Kidney tubule cell (primary cell): Measurements from ENCODE around the gene LRCH4.
"Not testable (repeated sequence)": the region's sequence is repeated elsewhere in the genome, so short reads cannot be mapped to it uniquely, and the experiment has no call there.

Source experiments
- DNase-seq: peaks from one replicate; pipeline ENCODE4 v3.0.0-alpha.2; 2018; ENCODE audit warnings: low spot score

The LRCH4 gene

DNA sequence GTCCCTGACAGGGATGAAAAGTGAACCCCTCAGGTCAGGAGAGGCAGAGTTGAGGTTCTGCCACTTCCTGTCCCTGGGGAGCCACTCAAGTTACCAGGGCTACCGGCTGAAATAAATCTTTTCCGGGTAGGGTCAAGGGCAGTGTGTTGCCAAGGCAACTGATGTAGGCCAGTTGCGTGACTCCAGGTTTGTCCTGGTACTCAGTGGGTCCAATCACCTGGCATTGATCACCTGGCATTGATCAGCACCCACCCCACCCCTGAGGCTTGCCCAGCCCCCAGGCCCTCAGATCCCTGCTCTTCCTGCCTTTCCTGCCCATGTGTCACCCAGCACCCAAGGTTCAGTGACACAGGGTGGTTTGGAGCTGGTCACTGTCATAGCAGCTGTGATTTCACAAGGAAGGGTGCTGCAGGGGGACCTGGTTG, 18.2 kb downstream of the LRCH4 start:
- no peak for DNase-seq

DNA sequence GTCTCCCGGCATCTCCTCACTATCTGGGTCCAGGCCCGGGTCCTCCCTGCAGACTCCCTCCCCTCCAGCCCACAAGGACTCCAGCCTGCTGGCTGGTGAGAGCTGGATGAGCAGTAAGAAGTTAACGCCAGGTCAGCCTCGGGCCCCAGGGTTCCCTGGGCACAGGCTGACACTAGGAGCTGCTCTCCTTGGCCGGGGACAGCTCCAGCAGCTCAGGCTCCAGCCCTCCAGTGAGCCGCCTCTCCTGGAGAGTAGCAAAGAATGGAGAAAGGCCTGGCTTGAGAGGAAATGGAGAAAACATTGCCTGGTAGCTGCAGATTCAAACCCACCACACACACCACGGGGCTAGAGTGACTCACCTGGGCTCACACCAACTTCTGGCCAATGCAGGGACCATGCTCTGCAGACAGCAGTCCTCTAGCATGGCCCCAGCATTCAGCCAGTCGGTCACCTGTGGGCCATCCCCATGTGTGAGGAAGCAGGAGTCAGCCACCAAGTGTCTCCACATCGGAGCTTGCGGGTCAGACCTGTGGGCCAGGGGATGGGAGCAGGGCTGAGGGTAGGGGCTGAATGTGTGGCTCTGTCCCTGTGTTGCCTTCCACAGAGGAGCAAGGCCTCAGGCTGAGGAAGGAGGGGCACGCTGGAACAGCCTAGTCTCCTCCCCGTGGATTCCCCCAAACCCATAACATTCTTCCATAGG, 18.7 kb downstream of the LRCH4 start:
- DNase-seq = no peak

DNA sequence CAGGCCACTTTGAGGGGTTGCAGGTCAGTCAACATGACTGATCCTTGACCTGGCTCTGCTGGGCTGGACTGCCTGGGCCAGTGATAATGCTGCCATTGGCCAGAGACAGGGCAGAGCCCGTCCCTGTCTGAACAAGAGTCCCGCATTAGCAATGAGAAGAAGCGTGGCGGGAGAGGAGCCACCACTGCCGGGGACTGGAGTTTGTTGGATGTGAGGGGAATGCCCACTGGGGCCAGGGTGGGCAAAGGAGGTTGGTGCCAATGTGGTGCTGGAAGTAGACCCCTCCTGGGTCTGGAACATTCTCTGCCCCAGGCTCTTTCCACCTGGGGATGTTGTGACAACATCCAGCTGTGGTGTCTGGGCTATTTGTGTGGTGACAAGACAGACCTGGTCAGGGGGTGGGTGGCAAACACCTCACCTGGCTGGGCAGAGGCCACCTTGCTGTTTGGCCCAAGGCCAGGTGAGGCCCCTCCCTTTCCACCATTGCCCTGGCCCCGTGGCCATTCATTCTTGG, 19.9 kb downstream of the LRCH4 start:
- DNase-seq = no peak

DNA sequence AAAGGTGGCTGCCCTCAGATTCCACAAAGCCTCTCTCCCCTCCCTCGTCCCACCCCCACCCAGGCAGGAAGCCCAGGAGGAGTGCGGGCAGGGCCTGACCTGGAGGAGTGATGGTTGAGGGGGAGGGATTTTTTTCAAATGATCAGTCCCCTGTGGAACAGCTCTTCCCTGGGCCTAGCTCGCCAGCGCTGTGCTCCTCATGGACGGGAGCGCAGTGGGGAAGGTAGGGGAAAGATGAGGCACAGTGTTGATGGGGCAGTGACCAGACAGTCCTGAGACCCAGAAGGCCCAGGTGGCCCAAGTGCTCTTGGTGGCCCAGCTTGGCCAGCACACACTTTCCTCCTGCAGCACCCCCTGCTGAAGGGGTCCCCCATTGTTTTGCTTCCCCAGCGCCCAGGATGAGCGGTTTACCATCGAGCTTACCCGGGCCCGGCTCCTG, 20.8 kb downstream of the LRCH4 start:
- no peak for DNase-seq

DNA sequence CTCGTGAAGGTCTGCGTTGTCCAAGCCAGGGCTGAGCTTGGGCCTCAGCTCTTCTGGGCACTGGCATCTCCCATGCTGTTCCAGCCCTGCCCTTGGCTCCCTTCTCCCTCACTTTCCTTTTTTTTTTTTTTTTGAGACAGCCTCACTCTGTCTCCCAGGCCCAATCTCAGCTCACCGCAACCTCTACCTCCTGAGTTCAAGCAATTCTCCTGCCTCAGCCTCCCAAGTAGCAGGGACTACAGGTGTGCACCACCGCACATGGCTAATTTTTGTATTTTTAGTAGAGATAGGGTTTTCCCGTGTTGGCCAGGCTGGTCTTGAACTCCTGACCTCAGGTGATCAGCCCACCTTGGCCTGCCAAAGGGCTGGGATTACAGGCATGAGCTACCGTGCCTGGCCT, 21.5 kb downstream of the LRCH4 start:
- DNase-seq = not testable (repeated sequence)

DNA sequence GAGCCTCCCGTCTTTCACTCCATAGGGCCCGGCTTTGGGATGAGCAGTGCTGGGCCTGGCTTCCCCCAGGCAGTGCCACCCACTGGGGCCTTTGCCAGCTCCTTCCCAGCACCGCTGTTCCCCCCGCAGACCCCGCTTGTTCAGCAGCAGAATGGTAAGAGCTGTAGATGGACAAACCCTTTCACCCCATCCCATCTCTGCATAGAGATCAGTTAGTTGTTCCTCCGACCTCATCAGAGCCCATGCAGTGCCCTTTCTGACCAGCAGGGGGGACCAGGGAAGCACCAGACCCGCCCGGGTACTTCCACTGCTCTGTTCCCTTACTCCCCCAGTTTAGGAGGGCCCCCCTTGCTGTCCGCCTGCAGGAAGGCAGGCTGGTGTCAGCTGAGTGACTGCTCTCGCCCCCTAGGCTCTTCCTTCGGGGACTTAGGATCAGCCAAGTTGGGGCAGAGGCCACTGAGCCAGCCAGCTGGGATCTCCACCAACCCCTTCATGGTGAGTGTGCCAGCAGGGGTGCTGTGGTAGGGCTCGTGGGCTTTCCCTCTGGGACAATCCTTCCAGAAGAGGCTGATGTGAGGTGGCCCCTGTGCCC, 22.0 kb downstream of the LRCH4 start:
- DNase-seq = peak; percentile 58

DNA sequence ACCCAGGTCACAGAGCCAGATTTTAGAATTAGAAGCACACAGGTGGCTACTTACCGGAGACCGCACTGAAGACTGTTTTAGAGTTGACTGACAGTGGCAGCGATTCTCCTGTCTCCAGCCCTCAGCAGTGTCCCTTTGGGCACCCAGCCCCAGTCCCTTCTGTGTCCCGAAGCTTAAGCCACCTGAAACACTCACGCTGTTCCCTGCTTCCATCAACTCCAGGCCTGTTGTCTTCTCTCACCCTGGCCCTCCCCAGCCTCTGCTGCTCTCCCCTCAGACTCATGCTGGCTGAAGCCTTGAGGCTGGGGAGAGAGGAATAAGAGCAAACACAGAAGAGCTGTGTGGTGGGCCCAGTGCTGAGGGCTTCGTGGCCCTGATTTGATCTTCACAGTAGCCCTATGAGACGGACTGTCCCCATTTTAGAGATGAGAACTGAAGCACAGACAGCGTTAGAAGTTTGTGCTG, 22.8 kb downstream of the LRCH4 start:
- DNase-seq = no peak

DNA sequence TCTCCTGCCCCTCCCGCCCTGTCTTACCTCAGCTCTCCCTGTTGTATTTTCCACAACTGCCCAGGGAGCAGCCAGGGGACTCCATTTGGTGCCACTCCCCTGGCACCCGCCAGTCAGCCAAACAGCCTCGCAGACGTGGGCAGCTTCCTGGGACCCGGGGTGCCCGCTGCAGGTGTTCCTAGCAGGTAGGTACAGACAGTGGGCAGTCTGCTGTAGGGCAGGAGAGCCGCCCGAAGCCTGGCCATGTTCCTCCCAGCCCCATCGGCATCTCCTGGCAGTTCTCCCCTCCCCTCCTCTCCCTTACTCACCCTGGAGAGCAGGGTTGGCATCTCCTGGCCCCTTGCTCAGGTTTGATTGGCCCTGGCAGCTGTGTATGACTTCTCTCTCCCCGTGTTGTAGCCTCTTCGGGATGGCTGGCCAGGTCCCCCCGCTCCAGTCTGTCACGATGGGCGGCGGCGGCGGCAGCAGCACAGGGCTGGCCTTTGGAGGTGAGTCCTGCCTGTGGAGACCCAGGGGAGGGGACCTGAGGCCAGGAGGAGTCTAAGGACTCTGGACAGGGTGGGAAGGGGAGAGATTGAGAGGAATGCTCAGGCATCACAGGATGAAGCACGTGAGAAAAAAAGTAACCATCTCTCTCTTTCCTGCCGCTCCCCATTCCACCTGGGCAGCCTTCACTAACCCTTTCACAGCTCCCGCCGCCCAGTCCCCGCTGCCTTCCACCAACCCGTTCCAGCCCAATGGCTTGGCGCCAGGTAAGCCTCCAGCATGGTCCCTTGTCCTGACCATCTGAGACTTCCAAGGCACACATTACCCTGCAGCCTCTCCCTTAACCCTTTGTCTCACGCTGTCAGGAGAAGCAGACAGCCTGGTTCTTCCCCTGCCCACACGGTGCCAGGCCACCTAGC, 23.5 kb downstream of the LRCH4 start:
- no peak for DNase-seq

DNA sequence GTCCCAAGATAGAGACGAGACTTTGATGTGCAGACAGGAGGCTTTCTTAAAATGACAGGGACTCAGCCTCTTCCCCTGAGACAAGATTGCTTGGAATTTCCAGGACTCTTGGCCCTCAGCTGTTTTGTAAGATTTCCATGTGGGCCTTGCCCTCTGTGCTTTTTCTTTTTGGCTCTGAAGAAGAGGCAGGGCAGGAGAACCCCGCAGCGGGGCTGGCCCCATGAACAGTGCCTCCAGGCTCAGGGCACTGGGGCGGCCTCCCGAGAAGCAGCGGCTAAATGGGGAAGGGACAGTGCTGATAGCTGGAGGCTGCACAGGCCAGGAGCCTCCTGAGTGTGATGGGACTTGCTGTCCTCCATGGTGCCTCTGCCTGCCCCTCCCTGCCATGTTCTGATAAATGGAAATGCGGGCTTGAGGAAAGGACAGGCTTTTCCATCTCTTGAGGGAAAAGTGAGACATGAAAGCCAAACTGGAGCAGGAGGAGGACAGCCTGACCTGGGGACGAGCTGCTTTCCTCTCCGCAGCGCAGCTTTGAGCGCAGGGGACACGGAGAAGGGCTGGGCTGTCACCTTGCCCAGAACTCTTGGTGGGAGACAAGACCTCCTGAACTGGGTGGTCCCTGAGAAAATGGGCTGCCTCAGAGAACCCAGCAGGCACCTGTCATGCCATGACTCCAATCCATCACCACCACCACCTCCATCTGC, 24.3 kb downstream of the LRCH4 start:
- no peak for DNase-seq

DNA sequence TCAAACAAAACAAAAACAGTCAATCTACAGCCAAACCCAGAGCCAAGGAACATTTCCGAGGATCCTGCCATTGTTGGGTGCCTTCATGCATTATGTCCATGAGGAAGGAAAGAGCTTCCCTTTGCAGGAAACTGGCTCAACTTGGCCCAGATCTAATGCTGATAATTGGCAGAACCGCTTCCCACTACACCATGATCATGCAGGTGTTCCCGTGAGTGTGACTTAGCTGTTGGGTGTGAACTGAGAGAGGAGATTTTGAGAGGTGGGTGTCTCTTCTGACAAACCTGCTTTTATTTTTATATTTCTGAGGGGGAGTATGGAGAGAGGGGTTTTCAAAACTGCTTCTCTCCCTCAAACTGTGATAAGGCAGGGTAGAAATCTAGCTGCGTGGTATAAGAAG, 26.8 kb downstream of the LRCH4 start:
- no peak for DNase-seq

DNA sequence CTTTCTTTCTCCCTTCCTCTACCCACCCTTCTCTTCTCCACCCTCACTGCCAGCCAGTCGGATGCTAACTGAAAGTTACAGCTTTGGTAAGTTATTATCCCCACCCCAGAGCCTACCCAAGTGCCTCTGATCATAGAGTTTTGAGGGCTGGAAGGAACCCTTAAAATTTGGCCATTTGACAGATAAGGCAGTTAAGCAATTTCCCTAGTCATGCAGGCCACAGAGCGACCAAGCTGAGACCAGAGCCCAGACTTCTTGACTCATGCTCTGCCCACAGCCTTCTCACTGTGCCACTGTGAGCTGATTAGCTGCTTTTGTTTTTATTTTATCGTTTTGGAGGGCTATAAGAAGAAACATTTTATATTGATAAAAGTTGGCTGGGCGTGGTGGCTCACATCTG, 29.4 kb downstream of the LRCH4 start:
- no peak for DNase-seq

DNA sequence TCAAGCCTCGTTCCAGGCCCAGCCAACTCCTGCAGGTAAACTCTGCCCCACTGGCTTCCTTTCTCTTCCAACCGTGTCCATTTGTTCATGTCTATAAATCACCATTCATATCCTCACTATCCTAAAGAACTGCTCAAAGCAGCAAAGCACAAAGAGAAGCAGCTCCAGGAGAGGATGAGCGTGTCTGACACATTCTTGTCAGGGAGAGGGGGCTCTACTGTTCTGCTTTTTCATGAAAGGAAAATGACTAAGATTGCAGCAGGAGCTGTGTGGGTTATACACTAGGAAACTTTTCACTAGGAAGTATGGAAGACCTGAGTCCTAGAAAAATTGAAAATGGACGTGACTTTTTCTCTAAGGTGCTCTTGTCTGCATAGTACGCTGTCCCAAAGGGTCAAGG, 30.2 kb downstream of the LRCH4 start:
- DNase-seq = no peak

DNA sequence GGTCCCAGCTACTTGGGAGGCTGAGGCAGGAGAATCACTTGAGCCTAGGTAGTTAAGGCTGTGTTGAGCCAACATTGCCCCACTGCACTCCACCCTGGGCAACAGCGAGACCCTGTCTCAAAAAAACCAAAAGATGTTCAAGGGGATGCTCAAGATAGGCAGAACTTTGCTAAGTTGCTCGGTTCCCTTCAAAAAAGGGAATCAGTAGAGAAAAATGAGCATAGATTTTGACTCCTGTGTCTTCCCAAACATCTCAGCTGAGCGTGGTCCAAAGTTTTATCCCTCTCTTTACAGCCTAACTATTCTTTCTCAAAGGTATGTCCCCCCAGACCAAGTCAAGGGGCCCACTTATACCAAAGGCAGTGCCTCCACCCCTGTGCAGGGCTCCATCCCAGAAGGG, 32.9 kb downstream of the LRCH4 start:
- no peak for DNase-seq

DNA sequence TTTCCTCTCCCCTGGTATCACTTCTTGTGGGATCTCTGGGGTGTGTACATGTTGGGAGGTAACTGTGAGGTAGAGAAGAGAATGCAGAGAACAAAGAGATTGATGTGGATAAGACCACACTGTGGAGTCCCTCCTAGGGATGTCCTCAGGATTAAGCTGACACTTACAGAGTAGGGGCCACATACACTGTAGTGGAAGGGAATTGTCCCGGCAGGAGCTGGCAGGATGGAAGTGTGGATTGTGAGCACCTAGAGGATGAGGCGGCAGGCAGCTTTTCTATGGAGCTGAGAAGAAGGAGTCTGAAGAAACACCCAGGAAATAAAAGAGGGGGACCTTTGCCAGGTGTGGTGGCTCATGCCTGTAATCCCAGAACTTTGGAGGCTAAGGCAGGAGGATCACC, 33.4 kb downstream of the LRCH4 start:
- DNase-seq = no peak

DNA sequence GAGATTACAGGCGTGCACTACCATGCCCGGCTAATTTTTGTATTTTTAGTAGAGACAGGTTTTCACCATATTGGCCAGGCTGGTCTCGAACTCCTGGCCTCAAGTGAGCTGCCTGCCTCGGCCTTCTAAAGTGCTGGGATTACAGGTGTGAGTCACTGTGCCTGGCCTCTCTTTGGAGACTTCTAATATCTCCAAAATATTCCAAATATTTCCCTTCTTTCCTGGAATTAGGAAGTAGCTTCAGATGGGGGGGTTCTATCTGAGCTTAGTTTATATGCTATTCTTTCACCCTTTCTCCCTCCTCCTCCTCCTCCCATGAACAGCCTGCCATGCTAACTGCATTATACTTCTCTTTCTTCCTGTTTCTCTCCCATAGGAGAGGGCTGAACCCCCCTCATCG, 37.5 kb downstream of the LRCH4 start:
- not testable (repeated sequence) for DNase-seq

DNA sequence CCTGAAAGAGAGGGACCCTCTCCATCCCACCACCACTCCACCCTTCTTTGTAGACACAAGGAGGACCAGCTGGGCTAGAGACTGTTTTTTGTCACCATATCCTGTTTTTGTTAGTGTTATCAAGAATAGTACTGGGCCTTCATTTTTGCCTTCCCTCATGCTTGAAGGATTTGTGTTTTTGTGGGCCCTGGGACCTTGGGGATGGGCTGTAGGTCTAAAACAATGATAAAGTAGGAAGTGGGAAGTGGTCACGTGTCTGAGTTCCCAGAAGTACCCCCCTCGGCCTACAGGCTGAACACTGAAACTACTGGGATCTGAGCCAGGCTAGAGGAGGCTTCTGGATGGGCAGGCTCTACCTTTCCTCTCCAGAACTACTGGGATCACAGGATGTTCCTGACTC, 38.1 kb downstream of the LRCH4 start:
- peak; percentile 42 for DNase-seq

DNA sequence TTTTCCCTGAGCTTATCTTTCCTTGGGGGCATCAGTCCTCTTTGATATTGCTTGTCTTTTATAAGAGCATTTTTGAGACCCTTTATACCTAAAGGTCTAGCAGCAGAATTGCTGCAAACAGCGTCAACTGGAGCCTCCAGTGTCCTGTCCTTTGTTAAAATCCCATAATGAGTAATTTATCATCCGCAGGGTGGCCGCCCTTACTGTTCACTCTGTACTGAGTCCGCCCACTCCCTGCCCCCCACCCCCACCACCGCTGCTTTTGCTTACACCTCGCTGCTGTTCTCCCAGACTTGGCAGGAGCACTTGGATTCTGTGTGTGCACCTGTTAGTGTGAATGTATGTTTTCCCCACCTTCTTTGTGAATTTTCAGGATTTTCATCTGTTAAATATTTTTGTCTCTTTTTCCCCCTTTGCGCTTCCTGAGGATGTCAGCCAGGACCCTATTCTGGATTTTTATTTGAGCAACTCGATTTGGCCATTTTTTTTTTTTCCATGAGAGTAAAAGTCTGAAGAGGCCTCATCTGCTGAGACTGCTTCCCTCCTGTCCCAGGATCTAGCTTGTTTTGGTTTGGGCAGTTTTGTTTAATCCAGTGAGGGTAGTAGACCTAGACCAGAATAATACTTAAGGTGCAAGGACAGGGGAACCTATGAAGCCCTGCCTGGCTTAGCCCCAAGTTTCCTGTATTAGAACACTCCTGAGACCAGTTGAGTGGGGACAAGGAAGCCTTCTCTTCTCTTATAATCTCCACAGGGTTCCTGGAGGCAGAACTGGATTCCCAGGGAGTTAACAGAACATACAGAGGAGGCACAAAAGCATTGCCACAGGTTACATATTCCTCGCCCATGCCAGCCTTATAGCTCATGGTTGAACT, 38.8 kb downstream of the LRCH4 start:
- peak; percentile 23 for DNase-seq

DNA sequence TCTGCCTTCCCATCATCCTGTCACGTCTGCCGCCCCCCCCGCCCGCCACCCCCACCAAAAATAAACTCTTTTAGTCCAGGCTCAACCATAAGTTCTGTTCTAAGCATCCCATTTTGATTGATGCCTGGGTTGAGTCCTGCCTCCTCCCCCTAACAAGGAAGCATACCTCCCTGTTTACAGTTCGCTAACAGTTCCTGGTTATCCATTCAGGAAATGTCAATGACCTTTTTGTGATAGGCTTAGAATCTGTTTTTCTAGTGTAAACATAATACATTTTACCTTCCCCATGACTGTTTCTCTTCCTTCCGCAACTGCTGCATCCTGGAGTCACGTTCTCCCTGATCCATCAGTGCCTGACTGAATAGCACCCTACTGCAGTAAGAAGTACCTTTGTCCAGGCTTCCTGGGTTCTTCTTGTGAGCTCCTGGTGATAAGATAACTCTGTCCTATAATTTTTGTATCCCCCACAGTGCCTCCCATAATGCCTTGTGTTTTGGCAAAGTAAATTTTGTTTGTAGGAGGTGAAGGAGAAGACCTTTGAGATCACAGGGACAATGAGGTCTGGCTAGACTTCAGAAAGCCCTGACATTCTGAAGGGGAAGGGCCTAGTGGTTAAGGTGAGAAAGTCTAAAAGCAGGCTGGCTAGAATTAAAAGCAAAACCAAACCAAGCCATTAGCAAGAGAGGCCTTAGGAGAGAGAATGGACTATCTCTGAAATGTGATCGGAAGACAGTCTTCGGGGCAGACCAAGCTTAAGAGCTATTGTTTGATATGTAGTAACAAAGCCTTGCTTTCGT, 39.6 kb downstream of the LRCH4 start:
- peak; percentile 82 for DNase-seq

DNA sequence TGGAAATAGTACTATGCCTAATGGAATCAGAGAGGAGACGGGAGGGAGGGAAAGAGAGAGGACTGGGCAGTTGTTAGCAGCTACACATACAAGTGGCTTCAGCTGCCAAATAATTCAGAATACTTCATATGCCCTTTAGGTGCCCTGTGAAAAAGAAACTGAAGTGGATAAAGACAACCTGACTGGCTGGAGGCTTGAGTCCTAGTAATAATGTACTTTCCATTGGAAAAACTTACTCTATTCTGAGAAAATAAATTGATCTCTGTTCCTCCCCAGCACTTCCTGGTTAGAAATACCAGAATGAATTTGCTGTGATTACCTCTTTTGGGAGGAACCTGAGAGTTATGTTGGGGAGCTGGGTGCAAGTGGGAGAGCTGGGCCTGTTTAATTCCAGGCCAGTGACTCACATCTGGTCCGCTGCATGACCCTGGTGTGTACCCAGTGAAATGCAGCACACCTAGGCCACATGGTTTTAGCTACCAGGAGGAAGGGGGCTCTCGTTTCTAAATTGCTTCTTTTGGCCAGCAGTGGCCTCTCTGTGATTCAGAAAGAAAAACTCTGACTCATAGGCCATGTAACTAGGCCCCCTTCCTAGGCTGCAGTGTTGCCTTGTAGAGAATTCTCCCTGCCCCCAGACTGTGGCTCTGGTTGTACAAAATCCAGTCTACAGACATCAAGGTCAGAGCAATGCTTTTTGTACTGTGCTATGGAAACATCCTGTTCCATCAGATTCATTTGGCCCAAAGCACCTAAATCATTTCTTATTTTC, 40.4 kb downstream of the LRCH4 start:
- peak; percentile 98 for DNase-seq
